AG10803 (cell line): Measurements from ENCODE around the gene AGL.
A peak's percentile ranks its signal among the peaks of the same experiment; 100 is the strongest.

Source experiments
- DNase-seq: peaks from one replicate; pipeline ENCODE4 v3.0.0; 2010; ENCODE audit warnings: low read depth
- H3K4me3 ChIP-seq: 2 replicates; pipeline ENCODE4 v1.5.1; 2011; ENCODE audit warnings: mild to moderate bottlenecking, low read length, control low read depth
- CTCF ChIP-seq: conservative IDR thresholded peaks from 2 replicates; pipeline ENCODE4 v1.5.1; 2011; ENCODE audit warnings: mild to moderate bottlenecking, low read length, control low read depth, inconsistent platforms

Gene AGL

GRCh38 chr1:99849744-99850458, at the start of gene AGL:
AGL (plus strand) TSS chr1:99850361; CDS start chr1:99851043, 682 bp downstream.
- H3K4me3 ChIP-seq = peak within 1 kb of the TSS; percentile 83
- TF ChIP-seq CTCF = no peak
- DNase-seq = peak; percentile 69

DNA sequence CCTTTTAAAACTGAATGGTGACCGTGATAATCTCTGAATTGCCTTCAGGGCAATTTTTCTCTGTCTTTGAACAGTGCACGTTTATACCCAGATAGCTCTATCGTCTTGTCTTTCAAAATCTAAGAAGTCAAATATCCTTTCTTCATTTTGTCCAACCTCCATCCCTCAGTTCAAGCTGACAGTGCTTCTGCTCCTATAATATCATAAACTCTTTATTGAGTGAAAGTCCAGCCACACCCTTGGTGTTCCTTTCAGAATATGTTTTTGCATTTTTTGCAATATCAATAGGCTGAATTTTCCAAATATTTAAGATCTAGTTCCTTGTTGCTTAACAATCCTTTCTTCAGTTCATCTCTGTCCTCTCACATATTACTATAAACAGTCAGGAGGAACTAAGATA, 48.6 kb upstream of the AGL start:
- DNase-seq = no peak
- no peak for TF ChIP-seq CTCF

GRCh38 chr1:99806882-99807281, 43.3 kb upstream of the AGL start:
- no peak overlapping the region for H3K4me3 ChIP-seq
- TF ChIP-seq CTCF = no peak
- DNase-seq = no peak

More for the DNA sequence above, 48.6 kb upstream of the AGL start:
- H3K4me3 ChIP-seq = no peak overlapping the region

GRCh38 chr1:99808391-99809115, 41.6 kb upstream of the AGL start:
- TF ChIP-seq CTCF = peak; percentile 64
- peak; percentile 92 for DNase-seq
- H3K4me3 ChIP-seq = peak overlapping the region; percentile 30

- no peak overlapping the region for H3K4me3 ChIP-seq
- no peak for DNase-seq
- no peak for TF ChIP-seq CTCF
These were observed 39.1 kb upstream of the AGL start for GRCh38 chr1:99811075-99811474.

DNA sequence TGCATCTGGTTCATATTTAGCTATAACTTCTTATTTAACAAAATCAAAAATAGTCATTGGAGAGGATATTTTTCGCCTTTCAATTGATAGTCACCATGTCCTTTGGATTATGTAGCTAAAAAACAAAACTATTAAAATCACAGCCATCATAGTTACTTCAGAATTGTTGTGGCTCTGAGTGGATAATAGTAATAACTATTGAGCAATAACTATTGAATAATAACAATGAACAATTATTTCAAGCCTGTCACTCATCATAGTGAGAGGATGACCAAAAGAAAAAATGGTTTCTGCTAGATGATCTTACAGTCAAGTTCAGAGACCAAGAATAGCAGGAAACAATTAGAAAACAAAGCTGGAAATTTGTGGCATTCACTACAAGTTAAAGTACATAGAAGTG, 38.4 kb upstream of the AGL start:
- DNase-seq = no peak
- no peak overlapping the region for H3K4me3 ChIP-seq
- TF ChIP-seq CTCF = no peak
